ENCODE measurements around the gene SASH1. TPM values are rescaled to one million over a fixed set of nuclear protein-coding genes. Genes with fewer than 3 reads are reported as not detected.

Gene SASH1
- total and polyA plus RNA-seq, 2 of the 8 experiments (the other 6 are each of a cell fraction or from before 2014, with no cell fraction given) = 6.0 to 20.2 TPM

GRCh38 chr6:148593813-148594170 is 251.2 kb downstream of the SASH1 start:
- Histone ChIP-seq H2AFZ (ENCODE audit: low read length) (no peak overlapping the region), H3K9me3 (ENCODE audit: insufficient read depth in 2 of 2, low read depth in 1 of 2, low read length in 1 of 2) (no peaks in the 10 kb centered on the region; a peak in 1 of 4 replicates), H3K56ac (replicated peaks; ENCODE audit: insufficient read length, low read depth, low read length) (no peak overlapping the region), H2AK5ac (ENCODE audit: low read depth, low read length) (no peak overlapping the region), H3K4ac (replicated peaks; ENCODE audit: insufficient read length, low read depth, low read length) (no peak overlapping the region), H3K14ac (ENCODE audit: insufficient read length) (no peak overlapping the region), H4K20me1 (replicated peaks in 1 of 2; ENCODE audit: control insufficient read depth in 1 of 2, insufficient read depth in 2 of 2, low read length in 2 of 2) (no peaks in the 10 kb centered on the region), H2BK5ac (ENCODE audit: low read depth, low read length) (no peak overlapping the region), H3K4me1 (replicated peaks in 1 of 4; ENCODE audit: control insufficient read depth in 3 of 4, insufficient read depth in 4 of 4, low read length in 3 of 4) (peaks cover 2 to 9% (median 3%) of the 10 kb centered on the region in 4 experiments; a peak in 5 of 7 replicates), H2BK20ac (ENCODE audit: low read length) (no peak overlapping the region), H3K27ac (ENCODE audit: low read depth, low read length) (no peak overlapping the region), H3K79me2 (ENCODE audit: control insufficient read depth in 1 of 2, insufficient read depth in 2 of 2, low read length in 2 of 2) (no peaks in the 10 kb centered on the region), H3K27me3 (replicated peaks in 1 of 4; ENCODE audit: control insufficient read depth in 3 of 4, extremely low read depth in 1 of 4, insufficient read depth in 3 of 4, low read length in 3 of 4) (no peaks in the 10 kb centered on the region), H3K4me2 (ENCODE audit: insufficient read depth in 1 of 2, low read depth in 2 of 2, low read length in 2 of 2) (no peak overlapping the region), H2BK120ac (replicated peaks; ENCODE audit: low read depth, low read length) (no peak overlapping the region), H4K91ac (replicated peaks; ENCODE audit: insufficient read length, low read length) (no peak overlapping the region), H2BK15ac (ENCODE audit: low read length) (no peak overlapping the region), H4K8ac (ENCODE audit: extremely low read depth, insufficient read depth, low read length) (no peak overlapping the region), H3K23ac (ENCODE audit: insufficient read length) (no peak overlapping the region), H3K18ac (ENCODE audit: extremely low read depth, low read length) (no peak overlapping the region), H4K5ac (ENCODE audit: insufficient read length, low read depth, low read length) (no peak overlapping the region), H3K9ac (replicated peaks in 1 of 4; ENCODE audit: extremely low read depth in 1 of 4, low read depth in 3 of 4, low read length in 3 of 4) (no peak overlapping the region), H3K79me1 (ENCODE audit: low read depth, low read length) (no peaks in the 10 kb centered on the region), H2BK12ac (ENCODE audit: low read depth, low read length) (no peak overlapping the region), H3K23me2 (ENCODE audit: low read depth, low read length) (no peaks in the 10 kb centered on the region), H3K4me3 (ENCODE audit: extremely low read depth in 1 of 4, insufficient read depth in 2 of 4, low read depth in 3 of 4, low read length in 4 of 4) (no peak overlapping the region), H3K36me3 (ENCODE audit: control insufficient read depth in 2 of 4, insufficient read depth in 4 of 4, low read length in 3 of 4) (no peaks in the 10 kb centered on the region)
- ChIA-PET CTCF (ENCODE audit: partially characterized antibody) (interaction anchor here (1.1 to 2.1 kb wide), 2 partner anchors 14 to 16 kb away, joined by 6 to 7 read pairs; no protein-coding TSS in a partner anchor), POLR2A (ENCODE audit: partially characterized antibody) (interaction anchor here (1.1 kb wide), 1 partner anchor 26 kb away, joined by 3 read pairs; no protein-coding TSS in a partner anchor)
- 88% methylated on average over 6 of the region's 6 CpGs; no CpG with 5 or more reads in 1 of the 2 experiments for WGBS, 2 experiments (ENCODE audit: extremely low coverage in 1 of 2, insufficient coverage in 1 of 2, insufficient read length in 1 of 2, insufficient replicate concordance in 2 of 2, low coverage in 1 of 2, low lambda C conversion rate in 2 of 2, missing lambda C conversion rate in 1 of 2)
- TF ChIP-seq CTCF (IDR thresholded peaks at IDR 0.05; ENCODE audit: control extremely low read depth in 1 of 3, insufficient read depth in 1 of 3, low read depth in 1 of 3, low read length in 3 of 3) = no peak
- TF ChIP-seq SP1 (IDR thresholded peaks at IDR 0.05; ENCODE audit: low read depth, low read length) = no peak
- TF ChIP-seq TCF12 (IDR thresholded peaks at IDR 0.05; ENCODE audit: low read depth, low read length) = no peak
- no peak for TF ChIP-seq TEAD4 (IDR thresholded peaks at IDR 0.05; ENCODE audit: low read depth, low read length)
- DNase-seq (ENCODE audit: low read depth in 1 of 2, low spot score in 2 of 2) (no peak), FAIRE-seq (no peak)

Data from H1 (cell line).